HepG2 (cell line): Measurements from ENCODE around the gene USP7. TPM values are rescaled to one million over a fixed set of nuclear protein-coding genes. Genes with fewer than 3 reads are reported as not detected.

Source experiments
- CEBPB ChIP-seq: IDR thresholded peaks from 2 replicates; pipeline ENCODE4 v1.6.1; 2011; ENCODE audit warnings: low read depth, low read length, improper control_type of control experiment, borderline replicate concordance
- GABPB1 ChIP-seq: IDR thresholded peaks from 2 replicates; pipeline ENCODE4 v1.6.1; 2016; ENCODE audit warnings: mild to moderate bottlenecking, missing genetic modification reagents, moderate library complexity, missing compliant biosample characterization
- GMEB2 ChIP-seq: IDR thresholded peaks from 2 replicates; pipeline ENCODE4 v1.6.1; 2016; ENCODE audit warnings: missing biosample characterization, missing genetic modification reagents, low read depth
- HNF4A ChIP-seq: sonication (generic); formaldehyde crosslinking; IDR thresholded peaks from 2 replicates; pipeline ENCODE4 v1.4.0; 2020; ENCODE audit warnings: missing genetic modification reagents
- SIN3A ChIP-seq: IDR thresholded peaks from 2 replicates; pipeline ENCODE4 v1.6.1; 2011; ENCODE audit warnings: low read depth, mild to moderate bottlenecking, control low read depth, low read length, borderline replicate concordance
- XBP1 ChIP-seq: sonication (generic); formaldehyde crosslinking; IDR thresholded peaks from 2 replicates; pipeline ENCODE4 v1.5.0; 2020; ENCODE audit warnings: missing genetic modification reagents
- ZMYM4 ChIP-seq: sonication (generic); formaldehyde crosslinking; IDR thresholded peaks from 2 replicates; pipeline ENCODE4 v1.8.1; 2023; ENCODE audit warnings: mild to moderate bottlenecking, missing genetic modification reagents
- ZNF101 ChIP-seq: sonication (generic); formaldehyde crosslinking; IDR thresholded peaks from 2 replicates; pipeline ENCODE4 v1.4.0; 2020; ENCODE audit warnings: mild to moderate bottlenecking, low read depth, missing genetic modification reagents, borderline replicate concordance
- ZNF264 ChIP-seq: sonication (generic); formaldehyde crosslinking; IDR thresholded peaks from 2 replicates; pipeline ENCODE4 v1.4.0; 2020; ENCODE audit warnings: missing genetic modification reagents
- ZNF326 ChIP-seq: sonication (generic); formaldehyde crosslinking; IDR thresholded peaks from 2 replicates; pipeline ENCODE4 v1.4.0; 2020; ENCODE audit warnings: missing genetic modification reagents, borderline replicate concordance
- ZNF383 ChIP-seq: sonication (generic); formaldehyde crosslinking; IDR thresholded peaks from 2 replicates; pipeline ENCODE4 v1.4.0; 2020; ENCODE audit warnings: missing genetic modification reagents, mild to moderate bottlenecking, borderline replicate concordance
- ZNF432 ChIP-seq: sonication (generic); formaldehyde crosslinking; IDR thresholded peaks from 2 replicates; pipeline ENCODE4 v1.5.0; 2020; ENCODE audit warnings: missing genetic modification reagents, mild to moderate bottlenecking, borderline replicate concordance
- ZNF562 ChIP-seq: sonication (generic); formaldehyde crosslinking; IDR thresholded peaks from 2 replicates; pipeline ENCODE4 v1.8.0; 2022; ENCODE audit warnings: missing genetic modification reagents, borderline replicate concordance
- ZNF761 ChIP-seq: sonication (generic); formaldehyde crosslinking; conservative IDR thresholded peaks from 2 replicates; pipeline ENCODE4 v1.4.0; 2020; ENCODE audit warnings: mild to moderate bottlenecking, missing genetic modification reagents
- ZNF788 ChIP-seq: sonication (generic); formaldehyde crosslinking; IDR thresholded peaks from 2 replicates; pipeline ENCODE4 v1.5.0; 2020; ENCODE audit warnings: mild to moderate bottlenecking, missing genetic modification reagents, borderline replicate concordance
- ZSCAN5A ChIP-seq: sonication (generic); formaldehyde crosslinking; IDR thresholded peaks from 2 replicates; pipeline ENCODE4 v1.8.0; 2022; ENCODE audit warnings: mild to moderate bottlenecking, missing genetic modification reagents, borderline replicate concordance
- polyA plus RNA-seq, 8 experiments: library from polyadenylated mRNA; depleted of rRNA in 3 of 8; stranded (reverse) in 7 of 8; unstranded in 1 of 8; fragments of >200 nt; fragmentation: Illumina TruSeq in 4 of 8; extraction: Trizol in 4 of 8; gene quantifications; 2 replicates each; pipeline versions ENCODE4 v1.2.1 to v1.2.3, GENCODE V29; 2011 to 2016; ENCODE audit warnings: low read depth in 4 of 8, missing spikeins in 1 of 8, mixed read lengths in 1 of 8; ENCODE audit not compliant: insufficient read depth in 1 of 8
- total RNA-seq, 5 experiments: library from RNA; depleted of rRNA; stranded (reverse); fragments of >200 nt; fragmentation: Illumina TruSeq; extraction: Trizol; gene quantifications; 2 replicates each; pipeline ENCODE4 v1.2.3, GENCODE V29; 2016; ENCODE audit warnings: low read depth in 1 of 5
- TF ChIP-seq, protein P1 (sequence below): sonication (generic); formaldehyde crosslinking; IDR thresholded peaks from 2 replicates; pipeline ENCODE4 v1.5.1; 2020; ENCODE audit warnings: missing genetic modification reagents, mild to moderate bottlenecking, borderline replicate concordance
- TF ChIP-seq, protein P2 (sequence below): sonication (generic); formaldehyde crosslinking; IDR thresholded peaks from 2 replicates; pipeline ENCODE4 v1.4.0; 2020; ENCODE audit warnings: missing genetic modification reagents, mild to moderate bottlenecking, borderline replicate concordance
- TF ChIP-seq, protein P3 (sequence below): sonication (generic); formaldehyde crosslinking; IDR thresholded peaks from 2 replicates; pipeline ENCODE4 v1.4.0; 2020; ENCODE audit warnings: mild to moderate bottlenecking, missing genetic modification reagents

The USP7 gene
- total and polyA plus RNA-seq, 2 of the 13 experiments (the other 11 are each of a cell fraction or from before 2014, with no cell fraction given), result 52.5 to 173 TPM

DNA sequence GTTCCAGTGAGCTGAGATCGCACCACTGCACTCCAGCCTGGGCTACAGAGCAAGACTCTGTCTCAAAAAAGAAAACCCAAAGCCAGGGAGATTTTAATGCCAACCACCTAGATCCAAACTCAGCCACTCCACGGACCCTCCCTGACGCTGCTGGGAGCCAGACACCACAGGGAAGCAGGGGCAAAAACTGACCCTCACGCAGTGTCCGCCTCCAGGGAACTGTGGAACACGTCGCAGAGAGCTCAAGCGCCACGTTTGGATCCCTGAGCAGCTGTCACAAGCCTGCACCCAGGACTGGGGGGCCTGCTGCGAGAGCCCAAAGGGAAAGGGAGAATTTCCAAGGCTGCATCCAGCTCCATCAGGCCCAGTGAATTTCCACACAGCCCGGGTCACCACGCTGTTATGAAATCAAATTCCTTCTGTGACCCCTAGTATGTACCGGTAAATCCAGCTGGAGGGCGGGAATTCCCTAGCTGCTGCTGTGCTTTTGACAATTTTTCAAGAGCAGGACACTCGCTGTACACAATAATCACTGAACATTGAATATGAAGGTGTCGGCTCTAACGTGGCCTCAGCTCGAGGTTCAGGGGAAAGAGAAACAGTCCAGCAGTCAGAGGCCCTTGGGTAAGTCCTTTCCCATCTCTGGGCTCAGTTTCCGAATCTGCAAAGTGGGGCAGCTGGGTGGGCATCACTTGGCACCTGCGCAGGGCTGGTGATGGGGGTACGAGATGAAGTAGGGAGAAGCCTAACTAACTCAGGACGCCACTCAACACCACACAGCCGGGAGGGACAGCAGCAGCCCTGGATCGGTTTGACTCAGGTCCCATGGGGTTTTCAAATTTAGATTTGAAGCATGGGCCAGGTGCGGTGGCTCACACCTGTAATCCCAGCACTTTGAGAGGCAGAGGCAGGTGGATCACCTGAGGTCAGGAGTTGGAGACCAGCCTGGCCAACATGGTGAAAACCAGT, 103.5 kb downstream of the USP7 start (continued):
- TF ChIP-seq ZNF326 (peak; percentile 44; the same call in 1 of the 2 replicates), GABPB1 (CRISPR knock-in tag) (peak; percentile 38), ZSCAN5A (CRISPR knock-in tag) (no peak), ZNF383 (CRISPR knock-in tag) (no peak), GMEB2 (CRISPR knock-in tag) (0 out of 2 replicates have a peak, but pooled peaks have one; percentile 45), HNF4A (CRISPR knock-in tag) (peak; percentile 78), ZNF761 (CRISPR knock-in tag) (no peak), CEBPB (peak; percentile 96), ZNF101 (no peak), ZMYM4 (CRISPR knock-in tag) (peak; percentile 60), ZNF788 (CRISPR knock-in tag) (peak; percentile 91; the same call in 1 of the 2 replicates), XBP1 (CRISPR knock-in tag) (no peak), SIN3A (peak; percentile 98), ZNF432 (CRISPR knock-in tag) (no peak), ZNF264 (CRISPR knock-in tag) (peak; percentile 89), ZNF562 (CRISPR knock-in tag) (no peak)
- TF ChIP-seq, protein P1, sequence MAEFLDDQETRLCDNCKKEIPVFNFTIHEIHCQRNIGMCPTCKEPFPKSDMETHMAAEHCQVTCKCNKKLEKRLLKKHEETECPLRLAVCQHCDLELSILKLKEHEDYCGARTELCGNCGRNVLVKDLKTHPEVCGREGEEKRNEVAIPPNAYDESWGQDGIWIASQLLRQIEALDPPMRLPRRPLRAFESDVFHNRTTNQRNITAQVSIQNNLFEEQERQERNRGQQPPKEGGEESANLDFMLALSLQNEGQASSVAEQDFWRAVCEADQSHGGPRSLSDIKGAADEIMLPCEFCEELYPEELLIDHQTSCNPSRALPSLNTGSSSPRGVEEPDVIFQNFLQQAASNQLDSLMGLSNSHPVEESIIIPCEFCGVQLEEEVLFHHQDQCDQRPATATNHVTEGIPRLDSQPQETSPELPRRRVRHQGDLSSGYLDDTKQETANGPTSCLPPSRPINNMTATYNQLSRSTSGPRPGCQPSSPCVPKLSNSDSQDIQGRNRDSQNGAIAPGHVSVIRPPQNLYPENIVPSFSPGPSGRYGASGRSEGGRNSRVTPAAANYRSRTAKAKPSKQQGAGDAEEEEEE (CRISPR knock-in tag), result no peak; the same call in 1 of the 2 replicates
- TF ChIP-seq, protein P2, sequence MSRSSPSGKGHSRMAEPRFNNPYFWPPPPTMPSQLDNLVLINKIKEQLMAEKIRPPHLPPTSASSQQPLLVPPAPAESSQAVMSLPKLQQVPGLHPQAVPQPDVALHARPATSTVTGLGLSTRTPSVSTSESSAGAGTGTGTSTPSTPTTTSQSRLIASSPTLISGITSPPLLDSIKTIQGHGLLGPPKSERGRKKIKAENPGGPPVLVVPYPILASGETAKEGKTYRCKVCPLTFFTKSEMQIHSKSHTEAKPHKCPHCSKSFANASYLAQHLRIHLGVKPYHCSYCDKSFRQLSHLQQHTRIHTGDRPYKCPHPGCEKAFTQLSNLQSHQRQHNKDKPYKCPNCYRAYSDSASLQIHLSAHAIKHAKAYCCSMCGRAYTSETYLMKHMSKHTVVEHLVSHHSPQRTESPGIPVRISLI (CRISPR knock-in tag), result peak; percentile 43; the same call in 1 of the 2 replicates
- TF ChIP-seq, protein P3, sequence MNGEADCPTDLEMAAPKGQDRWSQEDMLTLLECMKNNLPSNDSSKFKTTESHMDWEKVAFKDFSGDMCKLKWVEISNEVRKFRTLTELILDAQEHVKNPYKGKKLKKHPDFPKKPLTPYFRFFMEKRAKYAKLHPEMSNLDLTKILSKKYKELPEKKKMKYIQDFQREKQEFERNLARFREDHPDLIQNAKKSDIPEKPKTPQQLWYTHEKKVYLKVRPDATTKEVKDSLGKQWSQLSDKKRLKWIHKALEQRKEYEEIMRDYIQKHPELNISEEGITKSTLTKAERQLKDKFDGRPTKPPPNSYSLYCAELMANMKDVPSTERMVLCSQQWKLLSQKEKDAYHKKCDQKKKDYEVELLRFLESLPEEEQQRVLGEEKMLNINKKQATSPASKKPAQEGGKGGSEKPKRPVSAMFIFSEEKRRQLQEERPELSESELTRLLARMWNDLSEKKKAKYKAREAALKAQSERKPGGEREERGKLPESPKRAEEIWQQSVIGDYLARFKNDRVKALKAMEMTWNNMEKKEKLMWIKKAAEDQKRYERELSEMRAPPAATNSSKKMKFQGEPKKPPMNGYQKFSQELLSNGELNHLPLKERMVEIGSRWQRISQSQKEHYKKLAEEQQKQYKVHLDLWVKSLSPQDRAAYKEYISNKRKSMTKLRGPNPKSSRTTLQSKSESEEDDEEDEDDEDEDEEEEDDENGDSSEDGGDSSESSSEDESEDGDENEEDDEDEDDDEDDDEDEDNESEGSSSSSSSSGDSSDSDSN (CRISPR knock-in tag), result peak; percentile 68
